ENCODE measurements around the gene SGSM1. TPM values are rescaled to one million over a fixed set of nuclear protein-coding genes. Genes with fewer than 3 reads are reported as not detected.

The SGSM1 gene
- total and polyA plus RNA-seq, 2 of the 4 experiments (the other 2 are of a cell fraction): not detected

GRCh38 chr22:24961217-24961844 lies 155.3 kb downstream of the SGSM1 start:
- dilution Hi-C loops (cut with HindIII; ENCODE audit: low sequenced_read_pairs, unreplicated experiment): no loop called here

More at GRCh38 chr22:24961217-24961844, 155.3 kb downstream of the SGSM1 start:
- ATAC-seq (ENCODE audit: low read depth) (no peak), DNase-seq (no peak)
- intact Hi-C loops (cut with micrococcal nuclease) (no loop called here), in situ Hi-C loops (cut with MboI; ENCODE audit: low sequenced_read_pairs) (no loop called here)
- Histone ChIP-seq H3K9ac (ENCODE audit: low read depth, low read length) (no peak overlapping the region), H3K9me1 (ENCODE audit: insufficient read depth, low read length) (no peaks in the 10 kb centered on the region), H3K56ac (ENCODE audit: extremely low read depth, insufficient read depth, low read length) (no peak overlapping the region), H3K14ac (replicated peaks; ENCODE audit: low read depth, low read length) (no peak overlapping the region), H4K5ac (ENCODE audit: low read depth, low read length) (no peak overlapping the region), H4K8ac (ENCODE audit: low read depth in 2 of 2, low read length in 2 of 2) (no peak overlapping the region), H2AFZ (replicated peaks; ENCODE audit: low read length, poor library complexity) (no peak overlapping the region), H3K4me2 (ENCODE audit: low read depth, low read length) (no peak overlapping the region), H4K20me1 (ENCODE audit: insufficient read depth, low read length) (no peaks in the 10 kb centered on the region), H3K79me1 (ENCODE audit: low read depth in 1 of 2, low read length in 2 of 2) (no peaks in the 10 kb centered on the region), H3K36me3 (ENCODE audit: control insufficient read depth, insufficient read depth, low read length) (no peaks in the 10 kb centered on the region), H2BK15ac (ENCODE audit: low read depth, low read length) (no peak overlapping the region), H3K4me1 (ENCODE audit: control insufficient read depth, insufficient read depth, low read length) (no peaks in the 10 kb centered on the region), H3K23ac (ENCODE audit: low read depth, low read length) (no peak overlapping the region), H2AK5ac (ENCODE audit: low read depth, low read length) (no peak overlapping the region), H3K27me3 (ENCODE audit: control insufficient read depth, insufficient read depth, low read length) (no peaks in the 10 kb centered on the region), H3K18ac (ENCODE audit: low read depth, low read length) (no peak overlapping the region), H3K27ac (ENCODE audit: insufficient read depth, low read length) (no peak overlapping the region), H4K91ac (ENCODE audit: insufficient read depth, low read depth, low read length) (no peak overlapping the region), H3K4me3 (ENCODE audit: insufficient read depth, low read depth, low read length) (no peak overlapping the region), H3K9me3 (ENCODE audit: control insufficient read depth, insufficient read depth, low read length) (no peaks in the 10 kb centered on the region), H2BK120ac (ENCODE audit: low read depth, low read length) (no peak overlapping the region), H3K4ac (ENCODE audit: low read depth, low read length) (no peak overlapping the region), H2AK9ac (replicated peaks; ENCODE audit: low read depth, low read length, poor library complexity) (no peak overlapping the region), H2BK5ac (ENCODE audit: low read depth, low read length, poor library complexity, severe bottlenecking) (no peak overlapping the region), H2BK20ac (ENCODE audit: low read depth, low read length) (no peak overlapping the region)
- TF ChIP-seq CHD1 (IDR thresholded peaks at IDR 0.05; ENCODE audit: low read depth, low read length): no peak
- TF ChIP-seq USF2 (IDR thresholded peaks at IDR 0.05; ENCODE audit: low read depth, low read length): no peak
- no peak for TF ChIP-seq BHLHE40 (IDR thresholded peaks at IDR 0.05; ENCODE audit: low read depth, low read length)
- TF ChIP-seq RCOR1 (IDR thresholded peaks at IDR 0.05; ENCODE audit: insufficient replicate concordance, low read length): no peak
- no peak for TF ChIP-seq ELK1 (IDR thresholded peaks at IDR 0.05; ENCODE audit: borderline replicate concordance, low read depth, low read length)
- TF ChIP-seq POLR2A (IDR thresholded peaks at IDR 0.05; ENCODE audit: low read depth, low read length): no peak
- TF ChIP-seq SMC3 (IDR thresholded peaks at IDR 0.05; ENCODE audit: low read depth, low read length): no peak
- no peak for TF ChIP-seq RAD21 (IDR thresholded peaks at IDR 0.05; ENCODE audit: low read length)
- no peak for TF ChIP-seq MAFK (IDR thresholded peaks at IDR 0.05; ENCODE audit: low read depth, low read length)
- no peak for TF ChIP-seq MXI1 (IDR thresholded peaks at IDR 0.05; ENCODE audit: borderline replicate concordance, low read depth, low read length)
- ChIA-PET CTCF (no interaction called here), POLR2A (ENCODE audit: unreplicated experiment) (no interaction called here)
- WGBS, 2 experiments (ENCODE audit: extremely low coverage in 2 of 2, insufficient read length in 1 of 2): 59% methylated on average over 5 of the region's 11 CpGs; no CpG with 5 or more reads in 1 of the 2 experiments
- BruUV-seq (replicated peaks): no TSS peak

Measured in IMR-90 (cell line).